HG02973 (cell line): Measurements from ENCODE around the gene AVPR2.
A peak's percentile ranks its signal among the peaks of the same experiment; 100 is the strongest.

Experiments used
- ATAC-seq: cut with Tn5 transposase; IDR thresholded peaks from one replicate; pipeline ENCODE4 v1.9.1; 2021; ENCODE audit warnings: moderate library complexity; ENCODE audit not compliant: unreplicated experiment

Gene AVPR2

DNA sequence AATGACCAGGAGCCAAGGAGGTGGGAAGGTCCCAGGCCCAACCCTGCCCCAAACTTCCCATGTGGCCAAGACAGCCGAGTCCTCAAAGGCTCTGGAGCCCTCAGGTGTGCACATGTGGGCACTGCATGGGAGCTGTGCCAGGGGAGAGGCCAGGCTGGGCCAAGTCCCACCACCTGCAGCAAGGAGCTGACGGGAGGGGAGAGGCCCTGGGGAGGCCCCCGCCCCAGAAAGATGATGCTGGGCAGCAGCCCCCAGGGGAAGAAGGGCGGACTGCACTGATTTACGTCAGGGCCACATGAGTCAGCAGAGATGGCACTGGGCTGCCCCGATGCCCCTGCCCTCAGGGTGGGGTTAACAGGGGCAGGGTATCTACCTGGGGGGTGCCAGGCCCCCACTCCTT is 19.9 kb upstream of the AVPR2 start:
- no peak for ATAC-seq

DNA sequence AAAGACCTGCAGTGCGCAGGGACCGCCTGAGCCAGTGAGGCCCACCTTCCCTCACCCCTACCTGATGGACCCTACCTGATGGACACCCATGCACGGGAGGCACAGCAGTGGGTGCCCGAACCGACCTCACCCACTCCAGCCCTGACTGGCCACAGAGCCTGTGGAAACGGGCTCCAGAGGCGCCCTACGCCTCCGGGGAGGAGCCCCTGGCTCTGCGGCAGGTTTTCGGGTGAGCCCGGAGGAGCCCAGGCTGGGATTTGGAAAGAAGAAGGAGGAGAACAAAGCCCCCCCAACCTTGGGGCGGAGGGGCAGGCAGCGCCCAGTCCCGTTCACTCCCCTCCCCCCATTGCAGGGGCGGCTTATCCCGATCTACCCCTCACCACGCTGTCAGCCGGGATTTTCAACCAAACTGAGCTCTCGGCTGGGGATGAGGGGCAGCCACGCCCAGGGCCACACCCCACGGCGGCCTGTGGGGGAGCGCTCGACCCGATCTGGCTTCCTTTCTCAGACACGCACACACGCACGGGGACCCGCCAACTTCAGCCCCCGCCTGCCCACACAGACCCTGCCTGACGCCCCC is 19.2 kb upstream of the AVPR2 start:
- no peak for ATAC-seq

DNA sequence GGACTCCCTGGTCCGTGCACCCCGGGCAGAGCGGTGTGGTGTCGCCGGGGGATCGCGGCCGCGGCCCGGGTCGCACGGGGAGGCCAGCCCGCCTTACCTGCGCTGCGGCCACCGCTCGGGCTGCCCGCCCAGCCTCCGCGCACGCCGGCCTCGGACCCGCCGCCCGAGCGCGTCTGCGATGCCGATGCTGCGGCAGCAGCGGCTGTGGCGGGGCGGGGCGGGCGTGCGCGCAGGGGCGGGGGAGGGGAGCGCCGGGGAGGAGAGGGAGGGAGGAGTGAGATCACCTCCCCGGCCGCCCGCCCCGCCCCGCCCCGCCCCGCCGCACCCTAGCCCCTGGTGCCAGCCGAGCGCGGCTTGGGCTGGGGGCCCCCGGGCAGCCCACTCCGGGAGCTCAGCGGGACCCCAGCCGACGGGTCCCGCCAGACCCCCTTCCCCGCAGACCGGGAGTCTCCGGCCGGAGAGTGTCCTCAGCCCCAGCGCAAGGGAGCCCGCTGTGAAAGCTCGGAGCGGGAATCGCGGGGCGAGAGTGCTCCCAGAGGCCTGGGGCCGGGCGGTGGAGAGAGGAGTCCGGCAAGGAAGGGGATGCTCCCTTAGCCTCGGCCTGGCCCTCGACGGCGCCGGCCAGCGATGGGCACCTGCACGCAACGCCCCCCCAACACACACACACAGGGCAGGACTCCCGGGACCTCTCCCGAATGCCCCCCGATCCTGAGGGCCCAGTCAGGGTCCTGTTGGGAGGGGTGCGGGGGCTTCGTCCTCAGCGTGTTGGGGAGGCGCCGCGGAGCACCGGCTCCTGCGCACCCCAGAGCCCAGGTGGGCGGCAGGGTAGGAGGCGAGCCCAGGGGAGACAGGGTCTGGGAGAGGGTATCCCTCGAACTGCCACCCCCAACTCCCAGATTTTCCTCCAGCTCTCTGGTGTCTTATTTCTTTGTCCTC is 18.2 kb upstream of the AVPR2 start, which contains the start of gene L1CAM:
L1CAM (minus strand) TSS at position 206 of the 936 bp plus-strand sequence. CDS start 10,337 bp downstream, outside the sequence.
- ATAC-seq, result no peak

DNA sequence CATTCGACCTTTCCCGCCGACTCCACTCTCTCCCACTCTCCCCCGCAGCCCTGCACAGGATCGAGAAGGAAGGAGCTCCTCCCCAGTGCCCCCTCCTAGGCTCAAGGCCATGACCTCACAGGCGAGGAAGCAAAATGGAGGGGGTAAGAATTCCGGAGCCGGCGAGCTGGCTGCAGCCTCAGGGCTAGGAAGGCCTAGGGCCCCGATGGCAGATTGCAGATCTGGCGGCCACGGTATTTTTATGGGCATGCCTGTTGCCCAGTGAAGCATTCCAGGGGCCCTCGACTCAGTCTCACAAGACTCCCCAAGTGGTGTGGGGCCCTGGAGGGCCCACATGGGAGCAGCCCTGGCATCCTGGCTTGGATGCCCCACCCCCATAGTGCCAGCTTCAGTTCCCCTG is 17.6 kb upstream of the AVPR2 start:
- ATAC-seq, result no peak

DNA sequence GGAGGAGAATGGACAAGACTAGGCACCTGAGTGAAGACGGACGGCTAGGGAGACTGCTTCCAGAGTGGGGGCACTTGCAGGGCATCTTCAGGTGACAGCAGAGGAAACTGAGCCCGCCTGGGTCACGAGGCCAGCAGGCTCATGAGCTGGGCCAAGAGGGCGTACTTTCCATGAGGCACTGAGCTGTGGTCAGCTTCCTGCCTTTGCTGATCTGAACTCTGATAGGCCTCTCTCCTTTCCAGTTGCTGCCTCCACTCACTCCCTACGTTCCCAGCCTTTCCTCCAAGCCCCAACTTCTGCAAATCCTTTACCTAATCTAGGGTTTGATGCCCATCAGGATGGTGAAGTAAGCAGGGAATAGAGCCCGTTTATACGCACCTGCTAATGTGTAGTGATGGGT is 17.1 kb upstream of the AVPR2 start:
- ATAC-seq, result no peak

DNA sequence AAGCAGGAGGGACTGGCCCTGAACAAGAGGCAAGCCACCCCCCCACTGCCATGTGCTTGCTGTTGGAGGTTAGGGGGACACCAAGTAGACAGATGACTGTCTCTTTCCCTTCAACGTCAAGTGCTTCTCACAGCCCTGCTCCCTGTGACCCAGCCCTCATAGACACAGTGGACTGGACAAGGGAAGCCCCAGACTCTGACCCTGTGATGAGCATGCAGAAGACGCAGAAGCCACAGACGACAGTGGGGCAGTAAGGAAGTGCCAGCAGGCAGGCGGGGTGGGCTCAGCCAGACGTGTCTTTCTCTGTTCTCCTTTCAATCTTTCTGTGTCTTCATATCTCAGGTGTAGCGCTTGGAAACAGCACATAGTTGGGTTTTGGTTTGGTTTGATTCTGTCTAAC is 16.1 kb upstream of the AVPR2 start:
- no peak for ATAC-seq

DNA sequence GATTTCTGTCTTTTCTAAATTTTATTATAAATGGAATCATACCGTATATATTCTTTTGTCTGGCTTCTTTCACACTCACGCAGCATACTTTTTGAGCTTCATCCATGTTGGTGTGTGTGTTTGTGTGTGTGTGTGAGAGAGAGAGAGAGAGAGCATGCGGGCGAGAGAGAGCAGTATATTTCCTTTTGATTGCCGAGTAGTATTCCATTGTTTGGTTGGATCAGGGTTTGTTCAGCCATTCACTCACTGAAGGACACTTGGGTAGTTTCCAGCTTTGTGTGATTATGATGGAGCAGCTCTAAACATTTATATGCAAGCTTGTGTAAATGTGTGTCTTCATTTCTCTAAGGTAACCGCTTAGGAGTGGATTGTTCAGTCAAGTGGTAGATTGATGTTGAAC is 15.3 kb upstream of the AVPR2 start:
- no peak for ATAC-seq

DNA sequence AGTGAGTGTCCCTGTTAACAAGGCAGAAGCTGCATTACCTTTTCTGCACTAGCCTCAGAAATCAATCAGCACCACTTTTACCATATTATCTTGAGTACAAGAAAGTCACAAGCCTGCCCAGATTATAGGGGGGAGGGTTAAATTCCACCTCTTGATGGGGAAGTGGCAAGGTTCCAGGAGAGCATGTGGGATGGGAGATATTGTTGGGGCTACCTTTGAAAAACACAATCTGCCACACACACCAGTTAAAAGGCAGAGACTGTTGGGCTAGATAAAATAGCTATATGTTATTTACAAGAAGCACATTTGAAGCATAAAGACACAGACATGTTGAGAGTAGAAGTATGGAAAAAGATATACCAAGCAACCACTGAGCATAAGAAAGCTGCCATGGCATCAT is 6.6 kb upstream of the AVPR2 start:
- ATAC-seq, result no peak

DNA sequence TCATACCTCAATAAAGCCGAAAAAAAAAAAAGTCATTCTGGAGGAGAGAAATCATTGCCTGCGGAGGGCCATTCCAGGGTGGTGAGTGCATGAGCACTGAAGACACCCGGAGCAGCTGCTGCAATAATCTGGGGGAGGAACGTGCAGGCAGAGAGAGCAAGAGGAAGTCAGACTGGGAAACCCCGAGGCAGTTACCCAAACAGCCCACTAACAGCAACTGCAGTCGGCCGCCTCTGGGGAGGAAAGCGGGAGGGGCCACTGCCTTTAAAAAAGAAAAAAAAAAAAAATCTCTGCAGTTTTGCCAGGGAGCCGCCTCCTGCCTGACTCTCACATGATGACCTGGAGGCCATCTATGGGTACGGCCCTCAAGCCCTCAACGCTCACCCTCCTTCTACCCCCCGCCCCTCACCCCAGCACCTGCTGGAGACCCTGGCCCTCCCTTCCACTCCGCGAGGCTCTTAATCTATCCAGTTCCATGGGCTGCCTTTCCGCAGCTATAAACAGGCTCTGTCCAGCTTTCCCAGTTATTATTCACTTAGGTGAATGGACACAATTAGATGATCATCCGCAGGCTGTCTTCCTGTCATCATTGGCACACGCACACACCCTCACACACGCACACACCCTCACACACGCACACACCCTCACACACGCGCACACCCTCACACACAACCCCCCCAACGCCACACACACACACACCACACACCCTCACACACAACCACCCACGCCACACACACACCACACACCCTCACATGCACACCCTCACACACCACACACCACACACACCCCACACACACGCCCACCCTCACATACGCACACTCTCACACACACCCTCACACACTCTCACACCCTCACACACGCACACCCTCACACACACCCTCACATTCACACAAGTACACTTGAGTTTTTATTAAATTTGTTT is 3.4 kb upstream of the AVPR2 start:
- peak; percentile 63 for ATAC-seq

DNA sequence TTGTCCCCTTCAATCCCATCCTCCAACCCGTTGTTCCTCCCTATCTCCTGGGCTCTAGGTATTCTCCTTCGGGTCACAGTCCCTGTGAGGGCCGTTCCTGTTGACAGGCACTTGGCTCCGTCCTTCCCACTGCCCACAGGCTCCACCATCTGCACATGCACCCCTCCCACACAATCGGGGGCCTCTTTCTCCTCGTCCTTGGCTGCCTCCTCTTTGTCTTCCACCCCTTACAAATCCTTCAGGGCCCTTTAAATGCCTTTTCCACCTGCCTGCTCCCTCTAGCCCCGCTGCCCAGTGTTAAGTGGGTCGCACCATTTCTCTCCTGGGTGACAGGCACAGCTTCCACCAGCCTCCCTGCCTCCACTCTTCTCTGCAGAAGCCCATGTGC is 2.7 kb upstream of the AVPR2 start:
- no peak for ATAC-seq

DNA sequence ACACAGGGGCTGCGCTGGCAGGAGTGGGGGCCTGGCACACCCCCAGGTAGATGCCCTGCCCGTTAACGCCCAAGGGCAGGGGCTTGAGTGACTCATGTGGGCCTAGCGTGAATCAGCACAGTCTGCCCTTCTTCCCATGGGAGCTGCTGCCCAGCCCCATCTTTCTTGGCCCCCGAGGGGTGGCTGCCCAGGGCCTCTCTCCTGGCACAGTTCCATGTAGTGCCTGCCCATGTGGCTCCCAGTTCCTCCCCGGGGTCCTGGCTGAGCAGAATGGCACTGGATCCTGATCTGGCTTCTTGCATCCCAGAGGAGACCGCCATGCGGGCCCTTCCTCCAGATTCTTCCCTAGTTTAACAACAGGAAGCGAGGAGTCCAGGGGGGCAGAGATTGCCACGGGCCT is 2.1 kb upstream of the AVPR2 start:
- no peak for ATAC-seq

DNA sequence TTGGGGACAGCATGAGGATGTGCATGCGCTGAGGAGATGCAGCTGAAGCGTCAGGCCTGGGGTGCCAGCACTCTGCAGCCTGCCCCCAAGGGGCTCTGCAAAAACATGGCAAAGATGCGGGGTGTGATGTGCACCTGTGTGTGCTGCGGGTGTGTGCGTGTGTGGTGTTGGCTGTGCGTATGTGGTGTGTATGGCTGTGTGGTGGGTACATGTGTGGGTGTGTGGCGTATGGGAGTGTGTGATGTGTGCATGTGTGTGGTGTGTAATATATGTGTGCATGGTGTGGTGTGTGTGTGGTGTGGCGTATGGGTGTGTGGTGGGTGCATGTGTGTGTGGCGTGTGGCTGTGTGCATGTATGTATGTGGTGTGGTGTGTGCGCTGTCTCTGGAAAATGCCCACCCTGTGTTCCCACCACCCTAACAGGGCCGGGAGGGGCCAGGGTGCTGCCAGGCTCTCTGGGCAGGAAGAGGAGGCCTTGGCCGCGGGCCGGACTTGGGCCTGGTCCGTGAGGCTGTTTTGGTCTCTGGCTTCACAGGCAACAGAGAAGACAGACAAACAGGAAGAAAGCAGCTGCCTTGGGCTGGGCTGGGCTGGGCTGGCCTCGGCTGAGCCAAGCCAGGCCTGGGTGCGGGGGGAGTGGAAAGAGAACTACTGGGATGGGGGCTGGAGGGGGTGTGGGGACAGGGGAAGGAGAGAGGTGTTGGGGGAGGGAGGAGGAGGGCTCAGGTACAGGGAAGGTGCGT is 1.1 kb upstream of the AVPR2 start:
- no peak for ATAC-seq

DNA sequence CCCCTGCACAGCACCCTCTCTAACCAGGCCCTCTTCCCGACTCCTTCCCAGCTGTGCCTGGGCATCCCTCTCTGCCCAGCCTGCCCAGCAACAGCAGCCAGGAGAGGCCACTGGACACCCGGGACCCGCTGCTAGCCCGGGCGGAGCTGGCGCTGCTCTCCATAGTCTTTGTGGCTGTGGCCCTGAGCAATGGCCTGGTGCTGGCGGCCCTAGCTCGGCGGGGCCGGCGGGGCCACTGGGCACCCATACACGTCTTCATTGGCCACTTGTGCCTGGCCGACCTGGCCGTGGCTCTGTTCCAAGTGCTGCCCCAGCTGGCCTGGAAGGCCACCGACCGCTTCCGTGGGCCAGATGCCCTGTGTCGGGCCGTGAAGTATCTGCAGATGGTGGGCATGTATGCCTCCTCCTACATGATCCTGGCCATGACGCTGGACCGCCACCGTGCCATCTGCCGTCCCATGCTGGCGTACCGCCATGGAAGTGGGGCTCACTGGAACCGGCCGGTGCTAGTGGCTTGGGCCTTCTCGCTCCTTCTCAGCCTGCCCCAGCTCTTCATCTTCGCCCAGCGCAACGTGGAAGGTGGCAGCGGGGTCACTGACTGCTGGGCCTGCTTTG is 1.1 kb downstream of the AVPR2 start:
- no peak for ATAC-seq

DNA sequence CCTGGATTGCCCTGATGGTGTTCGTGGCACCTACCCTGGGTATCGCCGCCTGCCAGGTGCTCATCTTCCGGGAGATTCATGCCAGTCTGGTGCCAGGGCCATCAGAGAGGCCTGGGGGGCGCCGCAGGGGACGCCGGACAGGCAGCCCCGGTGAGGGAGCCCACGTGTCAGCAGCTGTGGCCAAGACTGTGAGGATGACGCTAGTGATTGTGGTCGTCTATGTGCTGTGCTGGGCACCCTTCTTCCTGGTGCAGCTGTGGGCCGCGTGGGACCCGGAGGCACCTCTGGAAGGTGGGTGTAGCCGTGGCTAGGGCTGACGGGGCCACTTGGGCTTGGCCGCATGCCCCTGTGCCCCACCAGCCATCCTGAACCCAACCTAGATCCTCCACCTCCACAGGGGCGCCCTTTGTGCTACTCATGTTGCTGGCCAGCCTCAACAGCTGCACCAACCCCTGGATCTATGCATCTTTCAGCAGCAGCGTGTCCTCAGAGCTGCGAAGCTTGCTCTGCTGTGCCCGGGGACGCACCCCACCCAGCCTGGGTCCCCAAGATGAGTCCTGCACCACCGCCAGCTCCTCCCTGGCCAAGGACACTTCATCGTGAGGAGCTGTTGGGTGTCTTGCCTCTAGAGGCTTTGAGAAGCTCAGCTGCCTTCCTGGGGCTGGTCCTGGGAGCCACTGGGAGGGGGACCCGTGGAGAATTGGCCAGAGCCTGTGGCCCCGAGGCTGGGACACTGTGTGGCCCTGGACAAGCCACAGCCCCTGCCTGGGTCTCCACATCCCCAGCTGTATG is 1.8 kb downstream of the AVPR2 start:
- no peak for ATAC-seq

DNA sequence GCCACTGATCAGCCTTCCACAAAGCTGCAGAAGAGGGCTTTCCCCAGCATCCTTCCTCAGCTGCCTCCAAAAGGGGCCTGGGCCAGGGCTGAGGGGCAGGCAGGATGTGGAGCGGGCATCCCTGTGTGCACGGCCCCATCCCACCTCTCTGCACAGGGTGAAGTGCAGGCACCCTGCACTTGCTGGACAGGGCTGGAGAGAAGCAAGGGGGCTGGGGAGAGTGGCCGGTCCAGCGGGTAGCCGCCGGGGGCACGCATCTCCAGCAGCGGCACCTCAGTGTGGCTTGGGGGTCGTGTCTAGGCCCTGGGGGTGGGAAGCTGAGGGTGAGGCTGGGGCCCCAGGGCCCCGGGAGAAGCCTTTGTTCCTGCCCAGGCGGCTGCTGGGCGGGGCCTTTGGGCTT is 3.0 kb downstream of the AVPR2 start:
- no peak for ATAC-seq

DNA sequence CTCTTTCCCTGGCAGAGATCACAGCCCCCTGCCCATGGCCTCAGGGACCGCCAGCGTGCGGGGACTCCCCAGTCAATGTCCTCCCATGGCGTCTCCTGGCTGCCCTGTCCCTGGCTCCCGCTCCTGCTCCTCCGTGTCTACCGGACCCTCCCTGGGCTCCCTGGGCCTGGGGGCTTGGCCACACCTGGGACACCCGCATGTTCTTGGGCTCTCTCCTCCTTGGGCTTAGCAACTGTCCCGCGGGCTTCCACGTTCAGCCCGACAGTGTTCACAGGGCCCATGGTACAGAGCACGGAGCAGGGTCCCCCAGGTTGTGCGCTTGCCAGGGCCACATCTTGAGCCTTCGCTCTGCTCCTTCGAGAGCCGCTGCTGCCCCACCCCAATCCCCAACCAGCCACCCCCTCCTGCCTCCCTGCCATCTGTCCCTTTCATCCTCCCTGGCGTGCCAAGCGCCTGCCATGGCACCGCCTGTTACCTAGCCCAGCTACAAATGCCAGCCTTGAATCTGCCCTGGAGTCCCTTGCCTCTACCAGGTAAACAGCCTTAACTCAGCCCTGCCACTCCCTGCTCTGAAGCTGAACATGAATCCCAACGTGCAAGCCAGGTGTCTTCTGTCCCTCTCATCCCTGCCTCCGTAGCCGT is 3.9 kb downstream of the AVPR2 start:
- ATAC-seq, result no peak

DNA sequence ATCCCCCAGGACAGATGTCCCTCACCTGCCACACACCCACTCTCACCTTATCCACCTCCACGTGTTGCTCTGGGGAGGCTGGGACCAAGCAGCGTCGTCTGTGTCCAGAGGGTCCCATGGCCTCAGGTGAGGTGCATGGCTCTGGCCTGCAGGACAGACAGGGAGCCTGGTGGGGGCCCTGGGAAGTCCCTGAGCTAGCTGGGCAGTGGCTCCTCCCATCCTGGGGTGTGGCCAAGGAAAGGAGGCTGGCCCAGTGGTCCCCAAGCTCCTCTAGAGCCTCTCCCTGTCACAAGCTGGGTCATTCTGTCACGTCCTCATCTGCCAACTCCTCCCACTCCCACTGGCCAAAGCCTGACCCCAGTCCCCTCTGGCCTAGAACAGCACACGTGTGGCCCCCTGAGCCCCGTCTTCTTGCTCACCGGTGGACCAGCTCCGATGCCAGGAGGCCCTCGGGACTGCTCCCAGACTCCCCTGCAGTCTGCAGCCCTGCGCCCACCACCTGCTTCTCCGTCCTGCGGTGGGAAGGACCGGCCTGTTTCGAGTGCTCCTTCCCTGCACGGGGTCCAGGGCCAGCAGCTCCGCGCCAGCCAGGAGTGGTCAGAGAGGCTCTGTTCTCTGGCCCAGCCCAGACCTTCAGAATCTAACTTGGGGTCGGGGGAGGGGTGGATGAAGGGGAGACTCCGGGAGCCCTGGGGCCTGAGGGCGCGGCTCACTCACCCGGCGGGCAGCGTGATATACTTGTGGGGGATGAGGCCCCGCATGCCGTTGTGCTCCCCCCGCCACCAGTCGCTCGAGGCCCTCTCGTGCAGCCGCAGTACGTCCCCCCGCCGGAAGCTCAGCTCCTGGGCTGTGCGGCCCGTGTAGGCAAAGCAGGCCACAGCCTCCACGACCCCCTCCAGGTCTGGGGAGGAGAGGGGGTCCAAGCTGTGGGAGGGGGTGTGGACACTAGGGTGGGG is 4.8 kb downstream of the AVPR2 start:
- ATAC-seq, result no peak

DNA sequence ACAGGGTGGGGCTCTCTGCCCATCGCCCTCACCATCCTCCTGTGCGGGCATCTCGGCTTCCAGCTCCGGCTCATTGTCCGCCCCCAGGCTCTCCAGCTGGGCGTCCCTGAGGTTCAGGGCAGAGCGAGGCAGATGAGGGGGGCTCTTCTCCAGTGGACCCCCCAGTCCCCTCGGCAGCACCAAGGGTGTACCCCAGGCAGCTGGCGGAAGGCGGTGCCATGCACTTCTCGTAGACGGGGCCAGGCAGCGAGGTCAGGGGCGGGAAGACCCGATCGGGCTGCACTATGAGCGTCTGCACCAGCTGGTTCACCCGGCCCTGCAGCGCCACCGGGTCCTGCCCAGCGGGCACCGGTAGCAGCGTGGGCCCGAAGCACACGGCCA is 5.5 kb downstream of the AVPR2 start:
- no peak for ATAC-seq
